GM10847 (cell line): Measurements from ENCODE around the gene ATP5PO.

Source experiments
- POLR2A ChIP-seq: IDR thresholded peaks from 2 replicates; pipeline ENCODE4 v1.6.1; 2011; ENCODE audit not compliant: insufficient read length; ENCODE audit errors: extremely low read depth

ATP5PO gene

GRCh38 chr21:33893917-33894316 is 21.7 kb downstream of the ATP5PO start:
- TF ChIP-seq POLR2A: no peak

GRCh38 chr21:33892853-33893252 is 22.8 kb downstream of the ATP5PO start:
- no peak for TF ChIP-seq POLR2A

GRCh38 chr21:33890187-33890586 is 25.4 kb downstream of the ATP5PO start:
- no peak for TF ChIP-seq POLR2A

GRCh38 chr21:33886321-33886720 is 29.3 kb downstream of the ATP5PO start:
- no peak for TF ChIP-seq POLR2A

DNA sequence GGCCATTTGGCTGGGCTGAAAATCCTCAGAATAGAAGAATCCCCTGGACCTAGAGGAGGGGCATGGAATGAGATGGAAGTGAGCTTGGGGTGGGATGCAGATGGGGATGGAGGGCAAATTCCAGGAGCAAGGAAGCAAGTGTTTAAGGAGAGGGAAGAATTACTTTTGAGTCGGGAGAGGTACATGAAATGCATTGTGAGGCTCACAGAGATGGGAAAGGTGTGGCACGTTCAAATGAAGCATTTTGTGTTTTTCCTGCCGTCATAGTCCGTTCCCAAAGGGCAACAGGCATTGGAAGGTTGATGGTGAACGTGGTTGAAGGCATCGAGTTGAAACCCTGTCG is 30.5 kb downstream of the ATP5PO start:
- TF ChIP-seq POLR2A: no peak

- no peak for TF ChIP-seq POLR2A
These were observed 31.0 kb downstream of the ATP5PO start for GRCh38 chr21:33884376-33885171.

DNA sequence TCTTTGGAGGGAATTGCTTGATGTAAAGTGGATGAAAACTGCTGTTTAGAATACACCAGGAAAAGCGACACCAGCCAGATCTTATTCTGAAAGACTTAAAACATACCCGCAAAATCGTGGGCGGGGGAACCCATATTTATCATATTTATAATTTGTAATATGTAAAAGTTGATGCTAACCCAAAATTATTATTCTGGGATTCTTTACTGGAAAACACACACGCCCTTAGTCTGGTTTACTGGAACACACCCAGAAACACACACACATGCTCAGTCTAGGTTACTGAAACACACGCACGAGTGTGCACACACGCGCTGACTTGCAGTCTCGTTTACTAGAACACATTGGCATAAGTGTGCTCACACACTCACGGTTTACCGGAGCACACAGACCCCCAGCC is 32.5 kb downstream of the ATP5PO start:
- no peak for TF ChIP-seq POLR2A

GRCh38 chr21:33881689-33882440 is 33.7 kb downstream of the ATP5PO start:
- TF ChIP-seq POLR2A: no peak

DNA sequence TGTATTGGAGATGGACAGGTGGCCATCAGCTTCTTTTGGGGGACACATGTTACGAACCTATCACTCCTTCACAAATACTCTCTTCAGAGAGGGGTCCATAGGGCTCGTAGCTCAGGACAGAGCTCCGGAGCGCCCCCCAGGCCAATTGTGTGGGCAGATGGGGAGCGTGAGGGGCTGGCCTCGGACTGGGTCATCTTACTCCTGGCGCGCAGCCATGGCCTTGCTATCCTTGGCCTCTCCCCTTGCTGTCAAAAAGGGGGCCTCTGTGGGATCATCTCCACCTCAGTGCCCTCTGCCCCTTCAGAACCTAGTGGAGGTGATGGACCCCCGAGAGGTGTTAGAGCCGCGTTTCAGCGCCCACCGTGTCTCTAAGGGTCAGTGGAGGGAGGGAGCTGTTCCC is 35.0 kb downstream of the ATP5PO start:
- no peak for TF ChIP-seq POLR2A

- TF ChIP-seq POLR2A: no peak
These were observed 36.8 kb downstream of the ATP5PO start for GRCh38 chr21:33878824-33879223.

DNA sequence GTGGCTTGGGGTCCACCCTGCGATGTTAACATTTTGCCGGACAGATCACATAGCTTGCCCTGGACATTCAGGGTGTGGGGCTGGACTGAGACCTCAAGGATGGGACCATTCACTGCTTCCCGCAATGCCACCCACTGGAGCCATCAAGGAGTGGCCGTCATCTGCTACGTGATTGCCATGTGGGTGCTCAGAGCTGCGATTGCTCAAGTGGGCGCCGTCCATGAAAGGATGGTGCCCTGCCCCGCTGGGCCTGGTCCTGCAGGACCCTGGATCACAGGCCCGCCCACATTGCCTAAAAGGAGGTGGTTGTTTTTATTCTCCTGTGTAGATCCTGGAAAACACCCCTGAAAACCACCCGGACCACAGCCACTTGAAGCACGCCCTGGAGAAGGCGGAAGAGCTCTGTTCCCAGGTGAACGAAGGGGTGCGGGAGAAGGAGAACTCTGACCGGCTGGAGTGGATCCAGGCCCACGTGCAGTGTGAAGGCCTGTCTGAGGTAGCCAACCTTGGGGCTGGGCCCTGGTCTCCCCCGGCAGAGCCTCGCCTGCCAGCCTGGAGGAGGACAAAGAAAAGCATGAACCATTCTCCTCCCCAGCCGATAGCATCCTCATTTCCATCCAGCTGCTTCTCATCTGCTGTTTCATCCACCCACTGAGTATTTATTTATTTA is 40.4 kb downstream of the ATP5PO start:
- TF ChIP-seq POLR2A: no peak

GRCh38 chr21:33874161-33874560 is 41.4 kb downstream of the ATP5PO start:
- TF ChIP-seq POLR2A: no peak

DNA sequence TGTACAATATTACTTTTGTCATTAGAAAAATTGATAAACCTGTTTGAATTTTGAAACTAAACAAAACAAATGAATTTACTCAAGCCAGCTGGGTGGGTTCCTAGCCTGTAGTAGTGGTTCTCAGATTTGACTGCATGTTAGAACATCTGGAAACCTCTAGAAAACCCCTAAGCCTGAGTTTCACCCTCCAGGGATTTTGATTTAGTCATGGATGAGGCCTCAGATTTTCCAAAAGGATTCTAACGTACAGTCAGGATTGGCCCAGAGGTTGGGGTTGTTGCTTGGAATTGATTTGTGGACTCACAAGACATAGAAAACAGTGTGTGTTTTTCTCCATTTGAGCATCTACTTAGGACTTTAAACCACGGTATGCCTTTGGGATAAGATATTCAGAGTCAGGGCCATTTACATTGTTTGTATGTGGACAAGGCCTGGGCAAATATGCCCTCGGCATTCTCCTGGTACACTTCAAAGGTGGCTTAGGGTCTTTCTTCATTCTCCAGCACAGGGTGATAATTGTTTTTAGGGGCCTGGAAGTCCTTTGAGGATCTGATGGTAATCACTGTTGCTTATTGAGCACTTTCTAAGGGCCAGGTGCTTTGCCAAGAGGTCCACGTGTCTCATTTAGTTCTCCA is 42.6 kb downstream of the ATP5PO start:
- TF ChIP-seq POLR2A: no peak

- TF ChIP-seq POLR2A: no peak
These were observed 44.4 kb downstream of the ATP5PO start for GRCh38 chr21:33871171-33871570.

DNA sequence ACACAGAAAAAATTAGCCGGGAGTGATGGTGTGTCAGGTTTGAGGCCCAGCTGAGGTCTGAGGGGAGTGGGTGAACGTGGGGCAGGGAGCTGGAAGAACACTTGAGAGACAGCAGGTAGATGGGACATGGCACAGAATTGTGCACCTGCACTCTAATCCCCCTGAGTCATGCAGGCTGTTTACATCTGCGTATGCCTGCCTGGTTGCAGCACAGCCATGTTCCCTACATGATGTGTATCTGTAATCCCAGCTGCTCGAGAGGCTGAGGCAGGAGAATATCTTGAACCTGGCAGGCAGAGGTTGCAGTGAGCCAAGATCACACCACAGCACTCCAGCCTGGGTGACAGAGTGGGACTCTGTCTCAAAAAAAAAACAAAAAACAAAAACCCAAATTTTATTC is 44.8 kb downstream of the ATP5PO start:
- TF ChIP-seq POLR2A: no peak

GRCh38 chr21:33869873-33870272 is 45.7 kb downstream of the ATP5PO start:
- no peak for TF ChIP-seq POLR2A
